ELF-1 (cell line): ENCODE data around the gene RIPOR3.
"Not testable (repeated sequence)": the region's sequence is repeated elsewhere in the genome, so short reads cannot be mapped to it uniquely, and the experiment has no call there.

Source experiments
- DNase-seq: peaks from one replicate; pipeline ENCODE4 v3.0.0-alpha.2; 2016; ENCODE audit warnings: low read depth, low spot score

RIPOR3 gene

DNA sequence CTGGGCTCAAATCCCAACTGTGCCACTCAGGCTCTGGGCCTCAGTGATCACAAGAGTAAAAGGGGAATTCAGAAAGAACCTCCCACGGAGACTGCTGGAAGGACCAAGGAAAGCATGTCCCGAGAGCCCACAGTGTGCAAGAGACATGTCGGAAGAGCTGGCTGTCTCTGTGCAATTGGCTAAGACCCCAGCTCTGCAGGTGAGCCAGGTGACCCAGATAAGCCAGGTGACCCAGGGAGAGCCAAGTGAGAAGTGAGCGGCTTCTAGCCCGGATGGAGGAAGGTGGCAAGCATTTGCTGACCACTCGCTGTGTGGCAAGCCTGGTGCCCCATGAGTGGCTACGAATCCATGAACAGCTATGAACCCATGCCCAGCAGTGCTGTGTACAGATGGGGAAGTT, 59.1 kb downstream of the RIPOR3 start:
- DNase-seq, result no peak

DNA sequence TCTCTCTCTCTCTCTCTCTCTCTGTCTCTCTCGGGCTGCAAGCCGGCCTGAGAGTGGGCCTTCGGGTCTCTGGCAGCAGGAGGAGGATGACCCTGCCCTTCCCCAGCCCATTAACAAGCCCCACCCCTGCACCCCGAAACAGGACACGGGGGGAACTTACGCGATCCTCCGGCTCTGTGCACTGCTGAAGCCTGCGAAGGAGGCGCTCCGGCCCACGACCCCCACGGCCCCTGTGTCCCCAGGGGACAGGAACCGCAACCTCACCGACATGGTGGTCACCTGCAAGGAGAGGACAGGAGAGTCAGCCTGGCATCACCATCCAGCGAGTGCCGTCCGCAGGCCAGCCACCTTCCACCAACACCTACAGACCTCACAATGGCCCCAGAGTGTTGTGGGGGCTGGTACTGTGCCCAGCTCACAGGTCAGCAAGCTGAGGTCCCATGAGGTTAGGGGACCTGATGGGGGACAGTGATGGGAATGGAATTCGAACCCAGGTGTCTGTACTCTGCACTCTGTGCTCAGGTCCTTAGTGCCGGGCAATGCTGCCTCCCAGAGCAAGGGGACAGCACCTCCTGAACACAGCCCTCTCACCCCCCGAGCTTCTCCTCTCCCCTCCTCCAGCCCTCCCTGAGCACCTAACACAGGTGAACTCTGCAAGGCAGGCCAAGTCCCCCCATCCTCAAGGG, 60.6 kb downstream of the RIPOR3 start:
- no peak for DNase-seq

DNA sequence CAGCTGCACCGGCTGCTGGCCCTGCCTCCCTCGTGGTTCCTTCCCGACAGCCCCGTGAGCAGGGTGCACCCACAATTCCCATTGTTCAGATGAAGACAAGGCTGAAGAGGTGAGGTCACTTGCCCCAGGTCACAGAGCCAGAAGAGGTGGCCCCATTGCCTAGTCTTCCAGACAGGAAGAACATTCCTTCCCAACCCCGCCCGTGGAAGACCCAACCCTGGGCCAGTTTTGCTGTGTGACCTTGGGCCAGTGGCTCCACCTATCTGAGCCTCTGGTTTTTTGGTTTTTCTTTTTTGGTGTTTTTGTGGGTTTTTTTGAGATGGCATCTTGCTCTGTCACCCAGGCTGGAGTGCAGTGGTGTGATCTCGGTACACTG, 61.7 kb downstream of the RIPOR3 start:
- DNase-seq, result no peak

DNA sequence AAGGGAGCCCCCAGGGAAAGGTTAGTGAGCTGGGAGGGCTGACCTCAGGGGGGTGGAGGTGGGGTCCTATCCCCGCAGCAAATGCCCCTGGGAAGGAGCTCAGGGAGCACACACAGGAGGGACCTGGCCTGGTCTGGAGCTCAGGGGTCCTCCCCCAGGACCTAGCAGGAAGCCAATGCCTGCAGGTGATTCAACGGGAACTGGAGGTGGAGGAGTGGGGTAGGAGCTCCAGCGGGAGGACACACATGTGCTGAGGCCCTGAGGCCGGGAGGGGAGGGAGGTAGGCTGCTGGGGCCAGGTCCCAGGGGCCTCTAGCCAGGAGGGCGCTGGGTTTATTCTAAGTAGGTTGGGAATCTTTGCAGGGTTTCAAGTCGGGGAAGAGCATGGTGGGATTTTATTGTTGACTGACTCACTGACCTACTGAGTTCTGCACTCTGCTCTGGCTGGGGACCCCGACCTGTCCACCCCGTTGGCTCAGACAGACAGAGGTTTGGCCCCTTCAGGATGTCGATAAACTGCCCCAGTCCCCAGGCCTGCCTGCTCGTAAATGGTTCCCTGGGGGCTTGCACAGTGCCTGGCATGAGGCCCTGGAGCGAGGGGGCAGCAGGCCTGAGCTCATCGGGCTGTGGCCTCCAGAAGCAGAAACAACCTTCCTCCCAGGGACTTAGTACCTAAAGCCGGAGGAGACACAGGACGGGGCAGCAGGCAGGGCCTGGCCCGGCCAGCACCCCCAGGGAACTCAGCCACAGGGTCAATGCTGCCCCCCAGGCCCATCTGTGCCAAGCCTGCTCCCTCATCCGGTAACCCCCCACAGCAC, 62.3 kb downstream of the RIPOR3 start:
- peak; percentile 46 for DNase-seq

DNA sequence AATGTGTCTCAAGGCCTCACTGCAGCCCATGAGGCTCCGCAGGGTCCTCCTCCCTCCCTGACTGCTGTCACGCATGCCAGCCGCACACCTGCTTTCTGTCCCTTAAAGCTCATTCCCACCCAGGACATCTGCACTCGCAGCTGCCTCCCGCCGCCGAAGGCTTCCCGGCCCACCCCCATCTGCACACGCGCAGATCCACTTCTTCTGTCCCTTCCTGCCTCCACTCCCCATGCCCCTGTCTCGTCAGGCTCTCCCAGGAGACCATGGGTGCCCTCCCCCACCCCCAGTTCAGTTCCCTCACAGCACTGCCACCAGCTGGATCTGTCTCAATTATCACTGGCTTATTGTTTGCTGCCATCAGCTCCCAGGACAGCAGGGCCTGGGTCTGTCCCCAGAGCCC, 63.0 kb downstream of the RIPOR3 start:
- no peak for DNase-seq

GRCh38 chr20:50627747-50628146, 63.6 kb downstream of the RIPOR3 start:
- no peak for DNase-seq

DNA sequence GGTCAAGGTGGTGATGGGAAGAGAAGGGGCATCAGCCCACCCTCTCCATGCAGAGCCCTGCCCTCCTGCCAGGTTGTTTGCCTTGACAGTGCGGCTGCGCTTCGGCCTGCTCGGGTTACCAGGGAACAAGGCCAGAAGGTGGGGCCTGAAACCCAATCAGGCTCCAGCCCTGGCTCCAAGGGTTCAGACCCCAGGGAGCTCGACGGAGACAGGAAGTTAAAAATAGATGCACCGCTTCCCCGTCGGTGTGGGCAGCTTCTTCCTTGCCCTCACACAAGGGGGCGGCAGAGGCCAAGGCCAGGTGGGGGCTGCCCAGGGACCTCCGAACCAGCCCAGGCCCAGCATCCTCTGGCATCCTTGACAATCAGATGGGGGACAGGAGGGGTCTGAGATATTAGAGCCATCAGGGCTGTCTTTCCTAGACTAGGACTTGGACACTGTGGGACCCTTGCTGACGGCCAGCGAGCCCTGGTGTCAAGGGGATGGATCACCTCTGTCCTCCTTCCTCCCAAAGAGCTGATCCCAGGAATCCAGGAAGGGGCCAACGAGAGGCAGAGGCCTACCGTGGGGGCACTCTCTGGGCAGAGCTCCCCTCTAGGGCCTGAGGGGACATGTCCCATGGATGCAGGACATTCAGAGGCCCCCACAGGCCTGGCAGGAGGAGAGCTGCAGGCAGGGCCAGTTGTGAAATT, 65.2 kb downstream of the RIPOR3 start:
- peak; percentile 93 for DNase-seq

DNA sequence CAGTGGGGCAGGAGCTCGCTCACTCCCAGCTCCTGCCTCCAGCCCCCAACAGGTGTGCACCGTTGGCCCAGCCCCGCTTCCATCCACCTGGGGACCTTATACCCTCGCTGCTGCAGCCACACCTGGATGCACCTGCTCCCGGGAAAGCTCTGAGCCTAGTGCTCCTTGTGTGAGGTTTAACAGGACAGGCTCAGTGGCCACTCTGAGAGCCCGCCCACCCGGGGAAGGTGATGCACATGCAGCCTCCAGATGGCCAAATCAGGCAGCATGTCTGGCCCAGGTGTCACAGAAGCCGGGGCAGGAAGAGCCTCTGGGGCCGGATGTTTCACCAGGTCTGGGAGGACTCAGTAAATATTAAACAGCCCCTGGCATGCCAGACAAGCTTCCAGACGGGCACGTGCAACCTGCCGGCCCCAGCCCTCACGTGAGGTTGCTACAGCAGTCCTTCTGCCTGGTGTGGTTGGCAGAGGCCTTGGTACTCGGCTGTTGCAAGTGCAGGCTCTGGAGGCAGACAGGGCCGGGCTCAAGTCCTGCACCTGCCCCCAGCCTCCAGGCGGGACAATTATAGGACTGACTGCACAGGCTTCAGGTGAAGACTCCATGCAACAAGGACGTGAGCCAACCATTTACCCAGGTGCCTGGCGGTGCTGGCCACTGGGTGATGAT, 66.9 kb downstream of the RIPOR3 start:
- no peak for DNase-seq

DNA sequence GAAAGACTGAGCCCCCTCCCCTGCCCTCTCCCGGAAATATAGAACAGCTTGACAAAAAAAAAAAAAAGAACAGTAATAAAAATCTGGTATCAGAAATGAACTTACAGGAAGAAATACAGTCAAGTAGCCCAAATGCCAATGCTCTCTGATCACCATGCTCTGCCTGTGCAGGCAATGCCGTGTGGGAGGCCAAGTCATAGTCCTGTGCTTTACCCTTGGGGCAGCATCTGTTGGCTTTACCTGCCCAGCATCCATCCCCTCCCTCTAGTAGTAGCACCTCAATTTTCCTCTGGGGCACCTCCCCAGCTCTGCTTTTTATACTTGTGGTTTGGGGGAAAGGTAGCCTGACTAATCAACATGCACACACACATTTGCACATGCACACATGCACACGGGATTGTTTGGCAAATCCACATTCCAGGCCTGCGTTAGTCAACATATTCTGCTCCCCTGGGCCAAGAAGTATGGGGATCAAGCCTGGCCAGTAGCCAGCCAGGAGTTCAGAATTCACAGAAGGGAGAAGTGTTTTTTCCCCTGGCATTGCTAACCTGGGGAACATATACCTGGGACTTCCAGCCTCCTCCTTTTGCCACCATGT, 70.2 kb downstream of the RIPOR3 start:
- no peak for DNase-seq

DNA sequence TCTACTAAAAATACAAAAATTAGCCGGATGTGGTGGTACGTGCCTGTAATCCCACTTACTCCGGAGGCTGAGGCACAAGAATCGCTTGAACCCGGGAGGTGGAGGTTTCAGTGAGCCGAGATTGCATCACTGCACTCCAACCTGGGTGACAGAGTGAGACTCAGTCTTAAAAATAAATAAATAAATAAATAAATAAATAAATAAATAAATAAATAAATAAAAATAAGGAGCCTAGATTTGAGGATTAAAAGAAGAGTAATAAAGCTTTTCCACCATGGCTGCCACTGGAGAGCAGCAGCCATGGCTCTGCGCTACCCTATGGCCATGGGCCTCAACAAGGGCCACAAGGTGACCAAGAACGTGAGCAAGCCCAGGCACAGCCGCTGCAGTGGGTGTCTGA, 70.9 kb downstream of the RIPOR3 start:
- DNase-seq, result not testable (repeated sequence)

- no peak for DNase-seq
Measured at GRCh38 chr20:50618537-50618936, 72.8 kb downstream of the RIPOR3 start.

- no peak for DNase-seq
Measured at GRCh38 chr20:50617022-50617421, 74.3 kb downstream of the RIPOR3 start.

DNA sequence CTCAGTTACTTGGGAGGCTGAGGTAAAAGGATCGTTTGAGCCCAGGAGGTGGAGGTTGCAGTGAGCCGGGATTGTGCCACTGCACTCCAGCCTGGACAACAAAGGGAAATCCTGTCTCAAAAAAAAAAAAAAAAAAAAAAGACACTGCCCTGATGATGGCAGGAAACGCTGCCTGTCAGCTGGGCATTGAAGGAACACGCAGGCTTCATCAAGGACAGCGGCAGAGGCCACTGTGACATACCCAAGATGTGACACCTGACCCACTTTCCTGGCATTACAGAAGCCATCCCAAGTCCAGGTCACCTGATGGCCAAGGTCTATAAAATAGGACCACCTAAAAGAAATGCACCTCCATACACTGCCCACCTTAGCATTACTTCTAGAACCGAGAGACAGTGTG, 75.9 kb downstream of the RIPOR3 start:
- no peak for DNase-seq

- DNase-seq, result no peak
Measured at GRCh38 chr20:50613438-50614169, 77.7 kb downstream of the RIPOR3 start.

DNA sequence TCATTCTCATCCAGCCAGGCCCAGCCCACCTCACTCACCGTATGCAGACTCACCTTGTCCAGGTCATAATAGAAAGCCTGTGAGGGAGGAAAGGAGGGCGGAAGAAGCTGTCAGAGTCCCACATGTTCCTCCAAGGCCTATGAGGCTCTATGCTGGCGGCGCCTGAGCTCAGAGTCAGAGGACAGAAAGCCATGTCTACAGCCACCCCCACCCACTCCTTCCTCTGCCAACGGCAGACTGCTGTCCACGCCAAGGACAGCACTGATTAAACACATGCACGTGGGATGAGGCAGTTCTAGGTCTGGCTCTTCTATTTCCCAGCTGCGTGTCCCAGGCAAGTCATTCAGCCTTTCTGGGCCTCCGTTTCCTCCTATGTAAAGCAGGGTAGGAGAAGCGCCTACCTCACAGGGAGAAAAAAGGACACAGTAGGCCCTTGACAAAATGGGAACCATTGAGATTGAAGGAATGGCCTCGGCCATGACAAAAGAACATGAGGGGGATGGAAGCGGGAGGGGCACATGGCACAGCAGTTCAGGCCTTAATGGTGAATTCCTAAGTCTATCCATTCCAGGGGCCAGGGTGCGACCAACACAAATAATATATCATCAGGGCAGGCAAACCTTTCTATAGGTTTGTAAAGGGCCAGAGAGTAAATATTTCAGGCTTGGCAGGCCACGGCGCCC, 80.1 kb downstream of the RIPOR3 start:
- no peak for DNase-seq

DNA sequence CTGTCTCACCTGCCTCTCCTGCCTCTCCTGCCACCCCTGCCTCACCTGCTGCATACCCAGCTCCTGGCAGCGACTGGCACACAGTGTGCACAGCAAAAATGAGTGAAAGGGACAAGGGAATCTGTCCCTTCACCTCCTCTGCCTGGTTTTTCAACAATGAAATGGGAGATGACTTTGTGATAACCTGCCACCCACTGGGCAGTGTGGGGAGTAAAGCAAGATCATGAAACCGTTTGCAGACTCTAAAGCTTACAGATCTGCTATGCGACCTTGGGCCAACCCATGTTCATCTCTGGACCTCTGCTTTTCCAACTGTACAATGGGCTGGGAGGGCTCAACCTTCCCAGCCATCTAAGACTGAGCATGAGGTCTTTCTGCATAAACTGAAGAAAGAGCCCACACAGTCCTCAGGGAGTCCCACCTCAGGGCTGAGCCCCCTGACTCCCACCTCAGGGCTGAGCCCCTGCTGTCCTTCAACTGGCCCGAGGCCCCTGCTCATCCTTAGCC, 81.1 kb downstream of the RIPOR3 start:
- DNase-seq, result no peak

DNA sequence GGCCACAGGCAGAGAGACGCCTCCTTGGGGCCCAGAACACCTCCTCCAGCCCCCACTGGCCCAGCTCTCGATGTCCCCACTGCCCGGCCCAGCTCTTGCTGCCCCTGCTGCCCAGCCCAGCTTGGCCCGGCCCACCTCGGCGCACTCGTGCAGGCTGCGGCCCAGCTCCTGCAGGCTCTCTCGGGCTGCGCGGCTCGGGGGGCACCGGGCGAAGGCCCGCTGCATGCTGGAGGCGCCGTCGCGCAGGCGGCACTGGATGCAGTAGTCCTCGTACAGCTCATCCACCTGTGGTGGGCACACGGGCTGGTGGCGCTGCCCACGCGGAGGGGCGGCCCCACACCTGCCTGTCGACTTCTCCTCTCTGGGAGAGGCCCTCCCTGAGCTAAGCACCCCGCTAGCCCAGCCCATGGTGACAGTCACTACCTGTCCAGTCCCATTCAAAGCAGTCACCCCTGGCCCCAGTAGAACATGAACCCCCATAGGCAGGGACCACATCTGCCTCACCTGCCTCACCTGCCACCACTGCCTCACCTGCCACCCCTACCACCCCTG, 81.8 kb downstream of the RIPOR3 start:
- no peak for DNase-seq

DNA sequence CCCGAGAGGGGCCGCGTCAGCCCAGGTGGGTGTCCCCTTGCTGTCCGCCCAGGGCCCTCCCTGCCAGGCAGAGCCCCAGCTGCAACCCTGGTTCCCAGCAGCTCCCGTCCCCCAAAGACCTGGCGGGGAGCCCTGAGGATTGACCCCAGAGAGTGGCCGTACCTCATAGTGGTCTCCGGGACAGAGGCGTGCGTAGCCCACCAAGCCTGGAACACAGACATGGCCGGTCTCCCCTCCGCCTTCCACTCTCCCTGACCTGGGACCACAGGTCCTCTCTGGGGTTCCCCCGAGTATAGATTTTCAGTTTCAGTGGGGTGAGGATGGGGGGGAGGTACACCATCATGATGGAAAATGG, 82.6 kb downstream of the RIPOR3 start:
- DNase-seq, result no peak

DNA sequence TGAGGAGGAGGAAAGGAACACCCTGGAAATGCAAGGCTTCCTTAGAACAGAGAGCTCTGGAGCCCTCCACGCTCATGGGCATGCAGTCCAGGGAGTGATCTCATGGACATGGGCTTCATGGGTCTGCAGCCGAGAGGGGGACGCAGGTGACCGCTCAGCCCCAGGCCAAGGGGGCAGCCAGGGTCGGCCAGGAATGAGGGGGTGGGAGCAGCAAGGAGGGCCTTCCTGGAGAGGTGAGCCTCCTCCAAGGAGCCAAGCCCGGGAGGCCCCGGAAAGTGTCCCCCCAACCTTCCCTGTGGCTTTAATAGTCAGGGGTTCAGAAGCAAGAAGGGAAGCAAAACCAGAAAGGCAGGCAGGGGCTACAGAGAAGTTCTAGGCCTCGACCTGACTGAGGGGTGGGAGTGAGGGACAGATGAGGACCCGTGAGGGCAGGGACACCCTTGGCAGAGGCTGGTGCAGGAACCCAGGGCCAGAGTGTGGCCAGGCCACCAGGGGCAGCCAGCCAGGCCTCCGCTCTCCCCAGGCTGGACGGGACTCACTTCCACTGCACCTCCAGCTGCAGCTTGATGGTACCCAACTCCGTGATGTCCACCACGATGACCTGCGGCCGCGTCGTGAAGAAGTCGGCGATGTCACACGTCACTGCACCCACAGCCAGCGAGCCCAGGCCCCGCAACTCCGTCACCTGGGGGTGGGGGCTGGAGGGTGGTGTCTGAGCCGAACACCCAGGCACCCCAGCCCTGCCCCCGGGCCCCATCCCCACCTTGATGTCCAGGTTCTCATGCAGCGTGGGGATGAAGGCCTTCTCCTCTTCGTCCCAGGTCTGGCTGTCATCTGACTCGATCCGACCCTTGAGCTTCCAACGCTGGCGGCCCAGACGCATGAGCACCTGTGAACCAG, 83.2 kb downstream of the RIPOR3 start:
- no peak for DNase-seq
